DND-41 (cell line): ENCODE results near the gene SLC35B1.

ENCODE experiments used
- ATAC-seq: fragments of 200-7000 bp; cut with Tn5 transposase; 3 replicates; pipeline ENCODE4 v1.9.1; 2021; ENCODE audit warnings: low read depth; ENCODE audit not compliant: insufficient read depth
- DNase-seq: peaks from one replicate; pipeline ENCODE4 v3.0.0-alpha.2; 2020
- H2AFZ ChIP-seq: 2 replicates; pipeline ENCODE4 v1.6.0; 2012; ENCODE audit warnings: low read depth, low read length
- H3K27ac ChIP-seq: 2 replicates; pipeline ENCODE4 v1.5.1; 2012; ENCODE audit warnings: low read length, inconsistent platforms
- H3K27me3 ChIP-seq: fragments of 200-600 bp; sonication (generic); 2 replicates; pipeline ENCODE4 v1.6.0; 2012; ENCODE audit warnings: low read length, mild to moderate bottlenecking, inconsistent platforms; ENCODE audit not compliant: insufficient read depth, poor library complexity
- H3K36me3 ChIP-seq: 2 replicates; pipeline ENCODE4 v1.5.1; 2012; ENCODE audit warnings: low read length, inconsistent platforms; ENCODE audit not compliant: insufficient read depth
- H3K4me1 ChIP-seq: 2 replicates; pipeline ENCODE4 v1.5.1; 2012; ENCODE audit warnings: mild to moderate bottlenecking, low read length; ENCODE audit not compliant: insufficient read depth
- H3K4me2 ChIP-seq: 2 replicates; pipeline ENCODE4 v1.6.0; 2012; ENCODE audit warnings: mild to moderate bottlenecking, moderate library complexity, low read length, inconsistent platforms; ENCODE audit not compliant: insufficient read depth
- H3K4me3 ChIP-seq, 2 experiments: fragments of 200-600 bp in 1 of 2; shearing (Covaris generic) in 1 of 2; 2 replicates each; pipeline ENCODE4 v1.5.1; 2012 to 2016; ENCODE audit warnings: inconsistent platforms in 2 of 2, low read length in 2 of 2, mild to moderate bottlenecking in 2 of 2, low read depth in 1 of 2, moderate library complexity in 1 of 2
- H3K79me2 ChIP-seq: 2 replicates; pipeline ENCODE4 v1.6.0; 2012; ENCODE audit warnings: low read length, inconsistent platforms; ENCODE audit not compliant: insufficient read depth
- H3K9ac ChIP-seq: 2 replicates; pipeline ENCODE4 v1.6.0; 2012; ENCODE audit warnings: low read depth, mild to moderate bottlenecking, inconsistent platforms, low read length, moderate library complexity
- H3K9me3 ChIP-seq: 2 replicates; pipeline ENCODE4 v1.5.1; 2012; ENCODE audit warnings: low read length, moderate library complexity, mild to moderate bottlenecking, inconsistent platforms; ENCODE audit not compliant: insufficient read depth, severe bottlenecking
- H4K20me1 ChIP-seq: 2 replicates; pipeline ENCODE4 v1.6.0; 2012; ENCODE audit warnings: low read length; ENCODE audit not compliant: insufficient read depth
- EZH2 ChIP-seq: IDR thresholded peaks from 3 replicates; pipeline ENCODE4 v1.6.1; 2012; ENCODE audit warnings: borderline replicate concordance, low read depth, mild to moderate bottlenecking, moderate library complexity, low read length, inconsistent platforms; ENCODE audit not compliant: severe bottlenecking
- TF ChIP-seq, protein P1 (sequence below): IDR thresholded peaks from 2 replicates; pipeline ENCODE4 v1.5.1; 2012; ENCODE audit warnings: borderline replicate concordance, low read length, moderate library complexity, mild to moderate bottlenecking; ENCODE audit not compliant: poor library complexity, severe bottlenecking; ENCODE audit errors: extremely low read depth

The SLC35B1 gene

DNA sequence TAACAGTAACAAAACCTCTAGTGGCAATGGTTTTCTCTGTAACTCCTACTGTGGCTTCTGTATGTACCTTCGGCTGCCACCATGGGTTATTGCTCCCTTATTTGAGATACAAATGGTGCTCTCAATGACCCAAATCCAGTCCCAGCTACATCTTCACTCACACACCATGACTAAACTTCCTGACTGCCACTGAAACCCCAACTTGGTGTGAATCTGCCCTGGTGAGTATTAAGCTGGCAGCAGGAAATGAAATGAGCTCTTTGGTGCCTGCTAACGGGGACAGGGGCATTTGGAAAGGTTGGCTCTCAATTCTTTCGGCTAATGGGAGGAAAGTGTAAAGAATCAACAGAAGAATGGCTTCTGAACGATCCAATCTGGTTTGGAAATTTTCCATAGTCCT is 7.5 kb upstream of the SLC35B1 start:
- Histone ChIP-seq H3K27ac (no peak overlapping the region), H3K79me2 (no peaks in the 10 kb centered on the region), H3K36me3 (peaks cover 67% of the 10 kb centered on the region), H3K9ac (no peak overlapping the region), H3K4me1 (no peaks in the 10 kb centered on the region), H3K4me3 (no peak overlapping the region), H4K20me1 (no peaks in the 10 kb centered on the region), H2AFZ (no peak overlapping the region), H3K27me3 (no peaks in the 10 kb centered on the region), H3K4me2 (no peak overlapping the region), H3K9me3 (no peaks in the 10 kb centered on the region)
- ATAC-seq (no peak), DNase-seq (no peak)
- TF ChIP-seq, protein P1, sequence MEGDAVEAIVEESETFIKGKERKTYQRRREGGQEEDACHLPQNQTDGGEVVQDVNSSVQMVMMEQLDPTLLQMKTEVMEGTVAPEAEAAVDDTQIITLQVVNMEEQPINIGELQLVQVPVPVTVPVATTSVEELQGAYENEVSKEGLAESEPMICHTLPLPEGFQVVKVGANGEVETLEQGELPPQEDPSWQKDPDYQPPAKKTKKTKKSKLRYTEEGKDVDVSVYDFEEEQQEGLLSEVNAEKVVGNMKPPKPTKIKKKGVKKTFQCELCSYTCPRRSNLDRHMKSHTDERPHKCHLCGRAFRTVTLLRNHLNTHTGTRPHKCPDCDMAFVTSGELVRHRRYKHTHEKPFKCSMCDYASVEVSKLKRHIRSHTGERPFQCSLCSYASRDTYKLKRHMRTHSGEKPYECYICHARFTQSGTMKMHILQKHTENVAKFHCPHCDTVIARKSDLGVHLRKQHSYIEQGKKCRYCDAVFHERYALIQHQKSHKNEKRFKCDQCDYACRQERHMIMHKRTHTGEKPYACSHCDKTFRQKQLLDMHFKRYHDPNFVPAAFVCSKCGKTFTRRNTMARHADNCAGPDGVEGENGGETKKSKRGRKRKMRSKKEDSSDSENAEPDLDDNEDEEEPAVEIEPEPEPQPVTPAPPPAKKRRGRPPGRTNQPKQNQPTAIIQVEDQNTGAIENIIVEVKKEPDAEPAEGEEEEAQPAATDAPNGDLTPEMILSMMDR = no peak
- TF ChIP-seq EZH2 = no peak

DNA sequence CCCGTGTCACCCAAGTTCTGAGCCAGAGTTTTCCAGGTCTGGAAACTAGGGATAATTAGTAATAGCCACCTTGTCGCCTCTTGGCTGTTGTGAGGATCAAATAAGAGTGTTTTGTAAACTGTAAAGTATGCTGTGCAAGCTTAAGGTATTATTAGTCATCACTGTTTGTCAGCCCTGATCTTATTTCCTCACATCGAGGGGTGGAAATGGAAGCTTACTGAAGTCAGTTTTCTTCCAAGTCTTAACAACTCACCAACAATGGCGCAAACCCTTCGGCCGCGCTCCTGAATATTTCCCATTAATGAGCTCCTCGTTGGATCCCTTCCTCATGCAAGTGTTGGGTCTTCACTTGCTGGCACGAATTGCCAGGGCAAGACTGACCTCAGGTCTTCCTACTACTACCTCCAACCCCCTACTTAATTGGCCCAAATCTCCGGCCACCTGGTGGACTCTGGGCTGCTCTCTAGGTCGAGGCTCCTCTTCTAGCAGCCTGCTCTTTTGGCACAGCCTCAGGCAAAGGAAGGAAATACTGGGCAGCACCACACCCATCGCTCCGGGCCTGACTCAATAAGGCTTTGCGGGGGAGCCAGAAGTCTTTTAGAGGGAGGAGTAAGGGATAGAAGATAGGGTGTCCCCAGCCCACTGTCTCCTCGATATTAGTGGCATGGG is 885 bp upstream of the SLC35B1 start:
- Histone ChIP-seq H2AFZ (peak overlapping the region; percentile 68), H4K20me1 (no peaks in the 10 kb centered on the region), H3K4me2 (peak overlapping the region; percentile 89), H3K9me3 (no peaks in the 10 kb centered on the region), H3K36me3 (peaks cover 36% of the 10 kb centered on the region), H3K27me3 (no peaks in the 10 kb centered on the region), H3K4me3 (peak overlapping the region; percentile 3 to 69; a peak in 3 of 4 replicates), H3K4me1 (peaks cover 38% of the 10 kb centered on the region), H3K9ac (peak overlapping the region; percentile 74), H3K27ac (peak overlapping the region; percentile 61), H3K79me2 (peaks cover 25% of the 10 kb centered on the region)
- DNase-seq (no peak), ATAC-seq (no peak)
- TF ChIP-seq, protein P1 = no peak
- no peak for TF ChIP-seq EZH2

DNA sequence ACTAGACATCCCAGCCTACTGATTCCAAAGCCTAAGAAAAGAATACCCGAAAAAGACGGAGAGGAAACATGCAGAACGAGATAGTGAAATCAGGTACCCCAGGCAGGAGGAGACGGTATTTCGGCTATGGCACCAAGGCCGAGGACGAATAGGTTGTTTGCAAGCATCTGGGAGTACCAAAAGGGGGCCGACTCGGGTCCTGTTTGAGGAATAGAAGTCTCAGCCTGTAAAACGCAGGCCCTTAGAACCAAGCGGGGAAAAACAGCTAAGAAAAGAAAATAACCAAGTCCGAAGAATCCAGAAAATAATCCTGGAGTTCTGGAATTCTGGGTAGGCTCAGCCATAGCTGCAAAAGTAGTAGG is 537 bp downstream of the SLC35B1 start:
- ATAC-seq = no peak
- peak overlapping the region; percentile 74 for H3K9ac ChIP-seq
- peaks cover 46% of the 10 kb centered on the region for H3K36me3 ChIP-seq
- DNase-seq = peak; percentile 40
- H3K4me3 ChIP-seq = peak overlapping the region; percentile 69 to 84
- H3K4me1 ChIP-seq = peaks cover 38% of the 10 kb centered on the region
- H3K9me3 ChIP-seq = no peaks in the 10 kb centered on the region
- peak overlapping the region; percentile 89 for H3K27ac ChIP-seq
- no peaks in the 10 kb centered on the region for H4K20me1 ChIP-seq
- peak overlapping the region; percentile 82 for H2AFZ ChIP-seq
- peaks cover 25% of the 10 kb centered on the region for H3K79me2 ChIP-seq
- no peaks in the 10 kb centered on the region for H3K27me3 ChIP-seq
- no peak for TF ChIP-seq EZH2
- TF ChIP-seq, protein P1 = peak; percentile 45
- peak overlapping the region; percentile 89 for H3K4me2 ChIP-seq
